Stimulated activated CD8-positive, alpha-beta memory T cell treated with anti-CD3 and anti-CD28 coated beads, Interleukin-12 subunit alpha, Interleukin-12 subunit beta, amount 100 ng/mL, for 1 hour (primary cell): ENCODE results near the gene SFN.
A peak's percentile ranks its signal among the peaks of the same experiment; 100 is the strongest.
"Not testable (repeated sequence)": the region's sequence is repeated elsewhere in the genome, so short reads cannot be mapped to it uniquely, and the experiment has no call there.

Experiments used
- DNase-seq: peaks from one replicate; pipeline ENCODE4 v3.0.0-alpha.2; 2020; ENCODE audit warnings: low read depth

SFN gene

DNA sequence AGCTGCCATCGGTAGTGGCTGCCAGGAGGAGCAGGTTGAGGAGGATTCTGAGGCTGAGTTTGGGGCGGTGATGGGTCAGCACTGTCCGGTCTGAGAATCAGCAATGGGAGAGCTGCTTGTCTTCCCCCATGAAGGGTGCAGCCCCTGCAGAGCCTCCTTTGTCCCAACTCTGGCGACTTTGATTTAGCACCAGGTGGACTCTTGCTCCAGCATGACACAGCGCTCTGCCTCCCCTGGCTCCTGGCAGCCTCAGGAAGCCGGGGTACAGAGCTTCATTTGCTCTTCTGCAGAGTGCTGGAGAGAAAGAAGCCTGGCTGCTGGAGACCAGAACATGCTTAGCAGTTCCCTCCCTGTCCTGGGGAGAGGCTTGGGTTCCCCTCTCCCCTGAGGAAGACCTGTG is 23.2 kb upstream of the SFN start:
- no peak for DNase-seq

- DNase-seq: no peak
Measured at GRCh38 chr1:26844424-26845196, 18.3 kb upstream of the SFN start.

DNA sequence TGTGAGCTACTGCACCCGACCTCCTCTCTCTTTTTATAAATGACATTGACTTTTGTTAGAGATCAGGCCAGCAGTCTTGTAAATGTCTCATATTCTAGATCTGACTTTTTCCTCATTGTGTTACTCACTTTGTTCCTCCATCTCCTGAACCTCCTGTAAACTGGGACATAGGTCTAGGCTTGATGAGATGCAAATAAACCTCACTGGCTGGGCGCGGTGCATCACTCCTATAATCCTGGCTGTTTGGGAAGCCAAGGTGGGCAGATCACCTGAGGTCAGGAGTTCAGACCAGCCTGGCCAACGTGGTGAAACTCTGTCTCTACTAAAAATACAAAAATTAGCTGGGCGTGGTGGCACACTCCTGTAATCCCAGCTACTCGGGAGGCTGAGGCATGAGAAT is 15.1 kb upstream of the SFN start:
- DNase-seq: not testable (repeated sequence)

DNA sequence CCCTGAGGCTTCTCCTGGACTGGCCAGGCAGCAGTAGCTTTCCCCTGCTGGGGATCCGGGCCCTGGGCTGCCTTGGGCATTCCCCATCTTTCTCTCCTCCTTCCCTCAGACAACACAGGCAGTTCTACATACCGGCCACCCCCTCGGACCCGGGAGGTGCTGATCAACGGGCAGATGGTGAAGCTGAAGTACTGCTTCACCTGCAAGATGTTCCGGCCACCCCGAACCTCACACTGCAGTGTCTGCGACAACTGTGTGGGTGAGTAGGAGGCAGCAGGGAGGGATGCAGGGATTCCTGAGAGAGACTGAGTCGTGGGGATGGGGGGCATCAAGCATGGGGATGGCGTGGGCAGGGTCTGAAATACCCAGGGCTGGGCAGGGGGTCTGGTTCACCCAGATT is 14.4 kb upstream of the SFN start:
- no peak for DNase-seq

GRCh38 chr1:26848941-26849774 is 13.8 kb upstream of the SFN start:
- DNase-seq: no peak

DNA sequence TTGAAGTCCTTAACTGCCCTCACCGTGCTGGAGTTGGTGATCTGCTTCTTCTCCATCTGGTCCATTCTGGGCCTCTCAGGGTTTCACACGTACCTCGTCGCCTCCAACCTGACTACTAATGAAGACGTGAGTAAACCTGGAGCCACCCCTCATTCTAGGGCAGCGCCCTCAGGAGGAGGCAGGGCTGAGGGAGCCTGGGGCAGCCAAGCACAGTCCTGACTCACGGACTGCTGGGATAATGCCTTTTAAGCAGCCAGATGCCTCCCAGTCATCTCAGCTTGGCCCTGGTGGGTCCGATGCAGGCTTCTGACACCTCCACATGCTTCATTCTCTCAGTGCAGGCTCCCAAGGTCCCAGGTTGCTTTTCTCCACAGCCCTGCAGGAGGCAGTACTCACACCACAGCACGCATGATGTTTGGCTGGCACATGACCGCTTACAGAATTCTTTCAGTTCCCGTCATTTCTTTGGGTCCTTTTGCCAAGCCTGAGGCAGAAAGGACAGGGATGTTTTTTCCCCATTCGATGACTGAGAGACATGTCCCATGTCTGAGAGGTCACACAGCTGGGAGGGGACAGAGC is 11.8 kb upstream of the SFN start:
- DNase-seq: no peak

DNA sequence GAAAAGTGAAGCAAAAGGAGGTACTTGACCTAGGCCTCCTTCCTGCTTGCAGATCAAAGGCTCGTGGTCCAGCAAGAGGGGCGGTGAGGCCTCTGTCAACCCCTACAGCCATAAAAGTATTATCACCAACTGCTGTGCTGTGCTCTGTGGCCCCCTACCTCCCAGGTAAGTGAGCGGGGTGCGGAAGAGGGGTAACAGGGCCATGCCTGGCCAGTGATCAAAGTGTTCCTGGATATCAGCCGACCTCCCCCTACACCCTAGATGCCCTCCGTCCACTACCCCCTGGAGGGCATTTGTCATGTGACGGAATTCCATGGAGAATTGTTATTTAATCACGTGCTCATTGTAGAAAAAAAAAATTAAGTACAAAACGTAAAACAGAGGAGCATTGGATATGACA is 10.2 kb upstream of the SFN start:
- DNase-seq: no peak

- peak; percentile 81 for DNase-seq
Measured at GRCh38 chr1:26853156-26853555, 9.8 kb upstream of the SFN start.

DNA sequence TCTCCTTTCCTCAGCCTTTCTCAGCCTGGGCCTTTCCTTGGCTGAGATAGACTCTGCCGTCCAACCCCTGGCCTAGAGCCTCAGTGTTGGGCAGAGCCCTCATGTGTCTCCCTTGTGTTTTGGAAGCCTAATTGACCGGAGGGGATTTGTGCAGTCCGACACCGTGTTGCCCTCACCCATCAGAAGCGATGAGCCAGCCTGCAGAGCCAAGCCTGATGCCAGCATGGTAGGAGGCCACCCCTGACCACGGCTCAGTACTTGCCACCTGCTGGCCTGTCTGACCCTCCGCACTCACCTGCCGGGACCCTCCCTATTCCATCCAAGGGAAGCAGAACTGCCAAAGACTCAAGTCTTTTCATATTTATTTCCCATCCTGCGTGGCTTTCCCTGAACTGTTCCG is 9.3 kb upstream of the SFN start:
- DNase-seq: no peak

DNA sequence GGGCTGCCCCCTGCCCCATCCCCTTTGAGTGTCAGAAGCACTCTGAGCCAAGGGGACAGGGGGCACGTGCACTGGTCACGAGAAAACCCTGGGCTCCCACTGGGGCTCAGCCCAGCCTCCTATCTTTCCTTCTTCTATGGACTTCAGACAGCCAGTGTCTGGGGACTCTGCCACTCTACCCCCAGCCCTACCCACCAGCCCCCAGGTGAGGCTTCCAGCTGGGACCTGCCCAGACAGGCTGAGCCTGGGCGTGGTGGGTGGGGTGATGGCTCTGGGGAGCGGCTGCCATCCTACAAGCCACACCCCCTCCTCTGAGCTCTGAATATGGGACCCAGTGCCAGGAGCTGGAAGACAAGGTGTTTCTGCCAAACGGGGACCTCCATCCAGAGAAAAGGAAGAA is 8.0 kb upstream of the SFN start:
- DNase-seq: no peak

DNA sequence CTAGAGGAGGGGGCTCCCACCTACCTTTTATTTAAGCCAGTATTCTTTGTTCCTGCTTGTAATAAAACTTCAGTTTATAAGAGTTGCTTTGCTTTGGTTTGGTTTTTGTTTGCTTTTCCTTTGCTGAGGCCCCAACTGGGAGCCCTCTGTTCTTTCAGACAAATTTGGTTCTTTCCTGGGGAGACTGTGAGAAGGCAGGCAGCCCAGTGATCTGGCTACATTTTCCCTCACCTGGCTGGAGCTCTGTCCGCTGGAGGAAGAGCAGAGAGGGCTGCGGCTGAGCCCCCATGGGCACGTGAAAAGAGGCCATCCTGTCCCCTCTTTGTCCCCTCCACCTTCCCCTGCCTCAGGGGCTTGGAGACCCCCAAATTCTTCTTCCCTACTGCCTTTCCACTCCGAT is 7.3 kb upstream of the SFN start:
- no peak for DNase-seq

DNA sequence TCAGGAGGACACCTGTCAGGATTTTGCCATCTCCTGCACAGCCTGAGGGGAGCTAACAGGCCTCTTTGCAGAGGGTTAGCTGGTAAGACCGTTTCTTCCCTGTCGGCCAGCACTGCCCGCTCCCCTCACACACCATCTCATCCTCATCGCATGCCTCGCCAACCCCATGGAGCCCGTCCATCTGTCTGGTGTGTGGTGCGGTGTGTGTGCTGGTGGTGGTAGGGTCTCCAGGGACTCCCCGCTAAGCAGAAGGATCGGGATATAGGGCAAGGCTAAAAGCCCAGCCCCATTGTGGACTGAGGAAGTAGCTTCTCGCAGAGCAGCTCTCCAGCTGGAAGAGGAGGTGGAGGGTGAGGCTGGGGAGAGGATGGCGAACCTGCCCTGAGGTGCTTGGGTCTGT is 6.8 kb upstream of the SFN start:
- DNase-seq: no peak

DNA sequence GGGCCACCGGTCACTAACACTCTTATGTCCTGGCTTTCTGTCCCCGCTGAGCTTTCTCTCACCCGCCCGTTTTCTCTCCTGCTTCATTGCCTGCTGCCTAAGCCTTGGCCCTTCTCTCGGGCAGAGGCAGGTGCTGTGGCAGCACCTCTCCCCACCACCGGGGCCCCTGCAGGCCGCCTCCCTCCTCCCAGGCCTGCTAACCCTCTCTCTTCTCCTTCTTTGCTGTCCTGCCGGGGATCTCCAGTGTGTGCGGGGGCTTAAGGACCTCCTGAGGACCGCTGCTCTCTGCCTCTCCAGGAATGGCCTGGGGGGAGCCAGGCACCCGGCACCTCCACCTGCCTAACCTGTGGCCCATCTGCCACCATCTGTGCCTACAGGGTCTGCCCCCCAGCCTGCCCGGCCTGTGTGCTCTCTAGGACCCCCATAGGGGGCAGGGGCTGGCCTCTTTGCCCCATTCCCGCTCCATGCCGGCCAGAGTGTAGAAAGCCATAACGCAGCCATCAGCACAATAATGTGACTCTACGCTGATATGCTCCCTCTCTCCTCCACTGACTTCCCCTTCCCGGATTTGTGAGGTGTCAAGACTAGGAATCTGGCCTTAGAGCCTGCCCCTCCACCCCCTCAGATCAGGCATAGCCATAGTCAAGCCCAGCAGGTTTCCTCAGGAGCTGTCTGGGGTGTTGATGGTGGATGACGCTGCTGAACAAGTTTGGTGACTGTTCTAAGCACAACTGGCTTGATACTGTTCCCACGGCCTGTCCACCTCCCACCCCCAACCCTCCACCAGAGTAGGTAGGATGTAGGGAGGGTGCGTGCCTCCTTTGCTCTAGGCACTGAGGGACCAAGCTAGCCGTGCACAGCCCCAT is 6.1 kb upstream of the SFN start:
- no peak for DNase-seq

GRCh38 chr1:26857473-26858060 is 5.4 kb upstream of the SFN start:
- DNase-seq: no peak

- no peak for DNase-seq
Measured at GRCh38 chr1:26858160-26858559, 4.8 kb upstream of the SFN start.

DNA sequence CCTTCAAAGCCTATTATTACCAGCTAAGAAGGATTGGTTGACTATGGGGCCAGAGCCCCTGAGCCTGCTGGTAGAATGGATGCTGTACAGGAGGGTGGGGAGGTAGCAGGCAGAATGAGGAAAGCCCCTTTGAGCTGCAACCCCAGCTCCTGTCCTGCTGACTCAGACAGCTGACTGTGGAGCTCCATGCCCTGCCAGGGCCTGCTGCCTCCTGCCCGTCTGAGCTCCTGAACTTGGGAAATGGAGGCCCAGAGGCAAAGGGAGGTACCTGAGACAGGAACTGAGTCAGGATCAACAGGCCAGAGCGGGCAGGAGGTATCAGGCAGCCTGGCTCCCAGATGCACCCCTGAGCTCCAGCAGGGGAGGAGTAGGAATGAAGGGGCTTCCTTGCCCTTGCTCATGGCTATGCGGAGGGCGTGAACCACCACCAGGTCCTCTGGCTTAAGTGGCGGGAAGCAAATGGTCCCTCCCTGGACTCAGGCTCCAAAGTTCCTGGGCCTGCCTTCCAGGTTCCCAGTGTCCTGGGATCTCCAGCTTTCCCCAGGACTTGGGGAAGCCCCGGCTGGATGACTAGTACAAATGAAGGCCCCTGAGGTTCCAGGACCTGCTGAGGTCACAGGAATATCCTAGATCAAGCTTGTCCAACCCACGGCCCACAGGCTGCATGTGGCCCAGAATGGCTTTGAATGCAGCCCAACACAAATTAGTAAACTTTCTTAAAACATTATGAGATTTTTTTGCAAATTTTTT is 3.9 kb upstream of the SFN start:
- DNase-seq: no peak

GRCh38 chr1:26861286-26861701 is 1.7 kb upstream of the SFN start:
- DNase-seq: no peak

GRCh38 chr1:26861889-26862378 is 1.0 kb upstream of the SFN start:
- DNase-seq: no peak

DNA sequence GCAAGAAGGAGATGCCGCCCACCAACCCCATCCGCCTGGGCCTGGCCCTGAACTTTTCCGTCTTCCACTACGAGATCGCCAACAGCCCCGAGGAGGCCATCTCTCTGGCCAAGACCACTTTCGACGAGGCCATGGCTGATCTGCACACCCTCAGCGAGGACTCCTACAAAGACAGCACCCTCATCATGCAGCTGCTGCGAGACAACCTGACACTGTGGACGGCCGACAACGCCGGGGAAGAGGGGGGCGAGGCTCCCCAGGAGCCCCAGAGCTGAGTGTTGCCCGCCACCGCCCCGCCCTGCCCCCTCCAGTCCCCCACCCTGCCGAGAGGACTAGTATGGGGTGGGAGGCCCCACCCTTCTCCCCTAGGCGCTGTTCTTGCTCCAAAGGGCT is 732 bp downstream of the SFN start:
- no peak for DNase-seq

- peak; percentile 87 for DNase-seq
Measured at GRCh38 chr1:26864610-26865480, 1.9 kb downstream of the SFN start.
